Right lobe of liver (tissue), 6 donors: ENCODE data around the gene SNTA1. TPM values are rescaled to one million over a fixed set of nuclear protein-coding genes. Genes with fewer than 3 reads are reported as not detected.

ENCODE experiments used
- ATAC-seq, 4 donors: fragments of 200-7000 bp; cut with Tn5 transposase; one replicate each; pipeline ENCODE4 v1.9.1; 2020; ENCODE audit warnings: mild to moderate bottlenecking in 4 of 4, moderate library complexity in 4 of 4
- DNase-seq, 3 donors: peaks; one replicate each; pipeline ENCODE4 v3.0.0-alpha.2; 2020
- H3K27ac ChIP-seq, 3 donors: fragments of 200-600 bp; one replicate each; pipeline ENCODE4 v1.8.0; 2022
- H3K27me3 ChIP-seq, 2 donors: fragments of 200-600 bp; one replicate each; pipeline ENCODE4 v1.8.0; 2022
- H3K36me3 ChIP-seq, 4 donors: fragments of 200-600 bp; sonication (generic) in 1 of 4; one replicate each; pipeline versions ENCODE4 v1.5.1 to v1.8.0; 2017 to 2022; ENCODE audit warnings: control low read depth in 1 of 4
- H3K4me1 ChIP-seq, 4 donors: fragments of 200-600 bp; sonication (generic) in 1 of 4; one replicate each; pipeline versions ENCODE4 v1.5.1 to v1.8.0; 2017 to 2022; ENCODE audit warnings: control low read depth in 1 of 4
- H3K4me3 ChIP-seq, 3 donors: fragments of 200-600 bp; one replicate each; pipeline ENCODE4 v1.8.0; 2022
- H3K9me3 ChIP-seq, 4 donors: fragments of 200-600 bp; sonication (generic) in 1 of 4; one replicate each; pipeline versions ENCODE4 v1.5.1 to v1.8.0; 2017 to 2022; ENCODE audit warnings: control low read depth in 1 of 4
- CTCF ChIP-seq, 4 donors: fragments of 200-600 bp in 3 of 4; fragments of 450-650 bp in 1 of 4; IDR thresholded peaks; one replicate each; pipeline versions ENCODE4 v1.5.1 to v1.8.0; 2016 to 2022; ENCODE audit warnings: antibody characterized with exemption in 4 of 4, mild to moderate bottlenecking in 2 of 4
- POLR2A ChIP-seq: fragments of 450-650 bp; IDR thresholded peaks from one replicate; pipeline ENCODE4 v1.6.1; 2017; ENCODE audit warnings: antibody characterized with exemption, mild to moderate bottlenecking
- WGBS: methylation state at CpG from one replicate; pipeline ENCODE4 v1.1.6; 2018; ENCODE audit warnings: low coverage, low lambda C conversion rate; ENCODE audit not compliant: insufficient coverage; ENCODE audit errors: missing lambda C conversion rate; 5-methylcytosine and 5-hydroxymethylcytosine counted together
- intact Hi-C, 2 donors: fragments of 100-400 bp; cut with DNase I; formaldehyde crosslinking; loops; one replicate each; pipeline versions ENCODE4 v1.11.2 to v1.14.1; 2022
- total RNA-seq, 6 experiments: library from RNA; depleted of rRNA in 2 of 6; stranded (reverse); fragments of >200 nt in 2 of 6; fragmentation: NEBNext Ultra II Directional in 3 of 6; extraction: Animal tissue kit (Norgen Biotek cat#: 25700) in 3 of 6; gene quantifications; one replicate each; pipeline versions ENCODE4 v1.1.0 to v1.2.4, GENCODE V29; 2016 to 2023
- donor health status: DM: no; HTN: yes; CAD: no.
- donor health status: DM: no; HTN: no; CAD: no.
- donor health status: DM: no; HTN: no; CAD: no.
- donor health status: DM: no; HTN: yes; CAD: no.
- donor health status: DM: no; HTN: yes; CAD: no.

Gene SNTA1
- total RNA-seq, 6 experiments from 2014 or later = 6.5 to 13.3 (median 8.1) TPM

- no peak for TF ChIP-seq POLR2A
- no peak for TF ChIP-seq CTCF (IDR thresholded peaks at IDR 0.05)
- Histone ChIP-seq H3K36me3 (peaks cover 0 to 37% (median 3%) of the 10 kb centered on the region in 4 donors), H3K4me3 (no peak overlapping the region), H3K27me3 (no peaks in the 10 kb centered on the region), H3K9me3 (no peaks in the 10 kb centered on the region), H3K27ac (no peak overlapping the region), H3K4me1 (peaks cover 0 to 15% (median 3%) of the 10 kb centered on the region in 4 donors)
- ATAC-seq (no peak), DNase-seq (no peak)
- intact Hi-C loops = no loop called here
- 85% methylated on average over 2 of the region's 2 CpGs for WGBS
Measured at GRCh38 chr20:33377366-33377765, 66.2 kb downstream of the SNTA1 start.

GRCh38 chr20:33373735-33374605 is 69.6 kb downstream of the SNTA1 start:
- no peak for TF ChIP-seq POLR2A
- no peak for TF ChIP-seq CTCF (IDR thresholded peaks at IDR 0.05)
- peak in 2 of 3 donors; percentile 79 to 80 for DNase-seq
- H3K4me1 ChIP-seq = peaks cover 0 to 15% (median 3%) of the 10 kb centered on the region in 4 donors
- H3K27me3 ChIP-seq = no peaks in the 10 kb centered on the region
- ATAC-seq = peak; percentile 85 to 91 (median 88)
- H3K36me3 ChIP-seq = peaks cover 0 to 19% (median 3%) of the 10 kb centered on the region in 4 donors
- H3K9me3 ChIP-seq = no peaks in the 10 kb centered on the region
- intact Hi-C loops = no loop called here
- H3K27ac ChIP-seq = peak overlapping the region; percentile 29 to 67 (median 47)
- WGBS = 36% methylated on average over 4 of the region's 4 CpGs
- no peak overlapping the region for H3K4me3 ChIP-seq

- Histone ChIP-seq H3K4me1 (peaks cover 0 to 15% (median 3%) of the 10 kb centered on the region in 4 donors), H3K9me3 (no peaks in the 10 kb centered on the region), H3K27me3 (no peaks in the 10 kb centered on the region), H3K4me3 (no peak overlapping the region), H3K36me3 (peaks cover 0 to 14% (median 3%) of the 10 kb centered on the region in 4 donors), H3K27ac (peak overlapping the region; percentile 11 to 67 (median 47))
- intact Hi-C loops = no loop called here
- TF ChIP-seq CTCF (IDR thresholded peaks at IDR 0.05) = no peak
- TF ChIP-seq POLR2A = no peak
- 50% methylated on average over 2 of the region's 4 CpGs for WGBS
- peak in 1 of 3 donors; percentile 49 for DNase-seq
- peak; percentile 8 to 63 (median 58) for ATAC-seq
Measured at GRCh38 chr20:33372993-33373441, 70.5 kb downstream of the SNTA1 start.

- intact Hi-C loops = no loop called here
- peaks cover 0 to 29% (median 9%) of the 10 kb centered on the region in 4 donors for H3K36me3 ChIP-seq
- TF ChIP-seq CTCF (IDR thresholded peaks at IDR 0.05) (no peak), POLR2A (no peak)
- H3K4me3 ChIP-seq = no peak overlapping the region
- no peaks in the 10 kb centered on the region for H3K27me3 ChIP-seq
- ATAC-seq (no peak), DNase-seq (no peak)
- H3K27ac ChIP-seq = no peak overlapping the region
- peaks cover 0 to 15% (median 3%) of the 10 kb centered on the region in 4 donors for H3K4me1 ChIP-seq
- H3K9me3 ChIP-seq = no peaks in the 10 kb centered on the region
- WGBS = 85% methylated on average over 7 of the region's 8 CpGs
Measured at GRCh38 chr20:33370291-33370690, 73.3 kb downstream of the SNTA1 start.
